Measurements from ENCODE around the gene HBG1.

GRCh38 chr11:5225480-5225871 is 24.2 kb downstream of the HBG1 start:
- TF ChIP-seq POLR2AphosphoS5 (IDR thresholded peaks at IDR 0.05; ENCODE audit: insufficient read depth, low read depth, low read length) (no peak), CTCF (IDR thresholded peaks at IDR 0.05; ENCODE audit: extremely low read depth in 1 of 2, insufficient read depth in 1 of 2, low read depth in 1 of 2, low read length in 2 of 2) (no peak), POLR2A (IDR thresholded peaks at IDR 0.05; ENCODE audit: low read depth, low read length) (no peak)

Data from endothelial cell of umbilical vein (primary cell).